ENCODE measurements around the gene BSCL2. TPM values are rescaled to one million over a fixed set of nuclear protein-coding genes. Genes with fewer than 3 reads are reported as not detected.

BSCL2 gene
- total and polyA plus RNA-seq, 2 of the 13 experiments (the other 11 are each of a cell fraction or from before 2014, with no cell fraction given), result 19.5 to 21.1 TPM

GRCh38 chr11:62678770-62679696 lies 28.2 kb downstream of the BSCL2 start, which contains the start of gene UBXN1 (continued):
- TF ChIP-seq, protein P1, sequence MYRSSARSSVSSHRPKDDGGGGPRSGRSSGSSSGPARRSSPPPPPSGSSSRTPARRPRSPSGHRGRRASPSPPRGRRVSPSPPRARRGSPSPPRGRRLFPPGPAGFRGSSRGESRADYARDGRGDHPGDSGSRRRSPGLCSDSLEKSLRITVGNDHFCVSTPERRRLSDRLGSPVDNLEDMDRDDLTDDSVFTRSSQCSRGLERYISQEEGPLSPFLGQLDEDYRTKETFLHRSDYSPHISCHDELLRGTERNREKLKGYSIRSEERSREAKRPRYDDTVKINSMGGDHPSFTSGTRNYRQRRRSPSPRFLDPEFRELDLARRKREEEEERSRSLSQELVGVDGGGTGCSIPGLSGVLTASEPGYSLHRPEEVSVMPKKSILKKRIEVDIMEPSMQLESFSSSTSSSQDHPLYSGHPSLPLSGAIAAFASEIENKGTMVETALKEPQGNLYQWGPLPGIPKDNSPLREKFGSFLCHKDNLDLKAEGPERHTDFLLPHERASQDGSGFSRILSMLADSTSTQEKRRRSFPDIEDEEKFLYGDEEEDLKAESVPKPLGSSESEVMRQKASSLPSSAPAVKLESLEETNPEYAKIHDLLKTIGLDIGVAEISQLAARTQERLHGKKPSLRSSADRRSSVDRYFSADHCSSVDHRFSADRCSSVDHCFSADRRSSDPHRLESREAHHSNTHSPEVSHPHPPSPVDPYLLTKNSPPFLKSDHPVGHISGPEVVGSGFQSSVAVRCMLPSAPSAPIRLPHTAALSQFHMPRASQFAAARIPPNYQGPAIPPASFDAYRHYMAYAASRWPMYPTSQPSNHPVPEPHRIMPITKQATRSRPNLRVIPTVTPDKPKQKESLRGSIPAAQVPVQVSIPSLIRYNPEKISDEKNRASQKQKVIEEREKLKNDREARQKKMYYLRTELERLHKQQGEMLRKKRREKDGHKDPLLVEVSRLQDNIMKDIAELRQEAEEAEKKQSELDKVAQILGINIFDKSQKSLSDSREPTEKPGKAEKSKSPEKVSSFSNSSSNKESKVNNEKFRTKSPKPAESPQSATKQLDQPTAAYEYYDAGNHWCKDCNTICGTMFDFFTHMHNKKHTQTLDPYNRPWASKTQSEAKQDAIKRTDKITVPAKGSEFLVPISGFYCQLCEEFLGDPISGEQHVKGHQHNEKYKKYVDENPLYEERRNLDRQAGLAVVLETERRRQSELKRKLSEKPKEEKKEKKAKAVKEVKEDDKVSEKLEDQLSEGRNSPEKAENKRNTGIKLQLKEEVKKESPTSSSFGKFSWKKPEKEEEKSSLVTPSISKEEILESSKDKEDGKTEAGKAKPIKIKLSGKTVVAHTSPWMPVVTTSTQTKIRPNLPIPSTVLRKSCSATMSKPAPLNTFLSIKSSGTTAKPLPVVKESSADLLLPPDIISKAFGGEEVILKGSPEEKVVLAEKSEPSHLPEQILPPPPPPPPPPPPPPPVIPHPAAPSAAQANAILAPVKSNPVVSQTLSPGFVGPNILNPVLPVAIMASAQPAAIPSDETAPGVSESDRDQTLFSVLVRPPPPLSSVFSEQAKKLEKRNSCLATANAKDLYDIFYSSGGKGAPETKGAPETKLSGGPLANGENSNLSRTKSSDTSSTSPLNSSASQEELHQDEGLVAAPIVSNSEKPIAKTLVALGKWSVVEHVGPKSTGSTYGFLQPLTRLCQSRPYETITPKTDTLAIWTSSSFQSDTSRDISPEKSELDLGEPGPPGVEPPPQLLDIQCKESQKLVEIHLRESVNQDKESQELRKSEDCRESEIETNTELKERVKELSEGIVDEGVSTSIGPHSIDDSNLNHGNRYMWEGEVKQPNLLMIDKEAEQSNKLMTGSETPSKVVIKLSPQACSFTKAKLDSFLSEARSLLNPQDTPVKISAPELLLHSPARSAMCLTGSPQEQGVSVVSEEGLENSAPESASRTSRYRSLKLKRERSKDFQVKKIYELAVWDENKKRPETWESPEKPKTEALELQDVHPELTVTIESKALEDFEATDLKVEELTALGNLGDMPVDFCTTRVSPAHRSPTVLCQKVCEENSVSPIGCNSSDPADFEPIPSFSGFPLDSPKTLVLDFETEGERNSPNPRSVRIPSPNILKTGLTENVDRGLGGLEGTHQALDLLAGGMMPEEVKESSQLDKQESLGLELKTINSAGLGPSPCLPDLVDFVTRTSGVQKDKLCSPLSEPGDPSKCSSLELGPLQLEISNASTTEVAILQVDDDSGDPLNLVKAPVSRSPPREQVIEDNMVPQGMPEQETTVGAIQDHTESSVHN (CRISPR knock-in tag; IDR thresholded peaks at IDR 0.05), result no peak
- TF ChIP-seq HBP1 (CRISPR knock-in tag; IDR thresholded peaks at IDR 0.05; ENCODE audit: low read depth), result no peak
- TF ChIP-seq ATAD3A (CRISPR knock-in tag; IDR thresholded peaks at IDR 0.05), result no peak
- no peak for TF ChIP-seq ZNF296 (CRISPR knock-in tag; conservative IDR thresholded peaks at IDR 0.05)
- TF ChIP-seq TARDBP (CRISPR knock-in tag; IDR thresholded peaks at IDR 0.05), result peak; percentile 86
- peak; percentile 90 for TF ChIP-seq GABPA (IDR thresholded peaks at IDR 0.05; ENCODE audit: low read depth, low read length)
- TF ChIP-seq GABPA (CRISPR knock-in tag; IDR thresholded peaks at IDR 0.05; ENCODE audit: low read depth), result peak; percentile 97
- peak; percentile 36; the same call in 1 of the 2 replicates for TF ChIP-seq ZC3H13 (CRISPR knock-in tag; IDR thresholded peaks at IDR 0.05)
- TF ChIP-seq CEBPG (CRISPR knock-in tag; IDR thresholded peaks at IDR 0.05), result no peak
- no peak for TF ChIP-seq ZNF468 (CRISPR knock-in tag; IDR thresholded peaks at IDR 0.05)
- TF ChIP-seq SSRP1 (CRISPR knock-in tag; IDR thresholded peaks at IDR 0.05), result no peak
- TF ChIP-seq, protein P2, sequence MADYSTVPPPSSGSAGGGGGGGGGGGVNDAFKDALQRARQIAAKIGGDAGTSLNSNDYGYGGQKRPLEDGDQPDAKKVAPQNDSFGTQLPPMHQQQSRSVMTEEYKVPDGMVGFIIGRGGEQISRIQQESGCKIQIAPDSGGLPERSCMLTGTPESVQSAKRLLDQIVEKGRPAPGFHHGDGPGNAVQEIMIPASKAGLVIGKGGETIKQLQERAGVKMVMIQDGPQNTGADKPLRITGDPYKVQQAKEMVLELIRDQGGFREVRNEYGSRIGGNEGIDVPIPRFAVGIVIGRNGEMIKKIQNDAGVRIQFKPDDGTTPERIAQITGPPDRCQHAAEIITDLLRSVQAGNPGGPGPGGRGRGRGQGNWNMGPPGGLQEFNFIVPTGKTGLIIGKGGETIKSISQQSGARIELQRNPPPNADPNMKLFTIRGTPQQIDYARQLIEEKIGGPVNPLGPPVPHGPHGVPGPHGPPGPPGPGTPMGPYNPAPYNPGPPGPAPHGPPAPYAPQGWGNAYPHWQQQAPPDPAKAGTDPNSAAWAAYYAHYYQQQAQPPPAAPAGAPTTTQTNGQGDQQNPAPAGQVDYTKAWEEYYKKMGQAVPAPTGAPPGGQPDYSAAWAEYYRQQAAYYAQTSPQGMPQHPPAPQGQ (CRISPR knock-in tag; IDR thresholded peaks at IDR 0.05; ENCODE audit: borderline replicate concordance), result no peak
- TF ChIP-seq ZNF644 (CRISPR knock-in tag; IDR thresholded peaks at IDR 0.05; ENCODE audit: low read depth), result no peak
- no peak for TF ChIP-seq FOXK2 (IDR thresholded peaks at IDR 0.05)
- TF ChIP-seq NCOA1 (CRISPR knock-in tag; IDR thresholded peaks at IDR 0.05), result no peak
- no peak for TF ChIP-seq ZNF737 (CRISPR knock-in tag; IDR thresholded peaks at IDR 0.05; ENCODE audit: borderline replicate concordance)
- peak; percentile 82 for TF ChIP-seq ELF3 (CRISPR knock-in tag; IDR thresholded peaks at IDR 0.05)
- TF ChIP-seq HOMEZ (CRISPR knock-in tag; IDR thresholded peaks at IDR 0.05; ENCODE audit: low read depth), result no peak

All from HepG2 (cell line).